SK-N-DZ (cell line): Measurements from ENCODE around the gene SLU7.

ENCODE experiments used
- DNase-seq: peaks from one replicate; pipeline ENCODE4 v3.0.0-alpha.2; 2015; ENCODE audit warnings: low spot score

The SLU7 gene

GRCh38 chr5:160419458-160420330, 813 bp upstream of the SLU7 start:
- no peak for DNase-seq

- peak; percentile 95 for DNase-seq
These were observed 19.2 kb downstream of the SLU7 start, which contains the start of gene FAM200C for GRCh38 chr5:160399402-160400353. Gene FAM200C (minus strand): TSS chr5:160400054. CDS start chr5:160395490, 4,564 bp downstream.

GRCh38 chr5:160398806-160399205, 20.1 kb downstream of the SLU7 start:
- no peak for DNase-seq

- no peak for DNase-seq
These were observed 21.4 kb downstream of the SLU7 start for GRCh38 chr5:160397492-160397891.

GRCh38 chr5:160395111-160395510, 23.8 kb downstream of the SLU7 start:
- DNase-seq, result no peak

- DNase-seq, result peak; percentile 15
These were observed 27.8 kb downstream of the SLU7 start for GRCh38 chr5:160390787-160391696.

- DNase-seq, result no peak
These were observed 31.4 kb downstream of the SLU7 start for GRCh38 chr5:160387445-160387844.

GRCh38 chr5:160385496-160385895, 33.4 kb downstream of the SLU7 start:
- no peak for DNase-seq

GRCh38 chr5:160384681-160385080, 34.2 kb downstream of the SLU7 start:
- no peak for DNase-seq

- no peak for DNase-seq
These were observed 36.5 kb downstream of the SLU7 start for GRCh38 chr5:160382346-160382745.

- no peak for DNase-seq
These were observed 38.8 kb downstream of the SLU7 start for GRCh38 chr5:160380041-160380440.

GRCh38 chr5:160379511-160379910, 39.4 kb downstream of the SLU7 start:
- DNase-seq, result no peak

GRCh38 chr5:160378330-160378729, 40.6 kb downstream of the SLU7 start:
- DNase-seq, result no peak

- DNase-seq, result no peak
These were observed 41.2 kb downstream of the SLU7 start for GRCh38 chr5:160377651-160378050.

- DNase-seq, result no peak
These were observed 42.5 kb downstream of the SLU7 start for GRCh38 chr5:160376416-160376815.

- no peak for DNase-seq
These were observed 43.2 kb downstream of the SLU7 start for GRCh38 chr5:160375701-160376100.

- DNase-seq, result no peak
These were observed 43.7 kb downstream of the SLU7 start for GRCh38 chr5:160375166-160375565.

- no peak for DNase-seq
These were observed 47.6 kb downstream of the SLU7 start for GRCh38 chr5:160371294-160371693.

- no peak for DNase-seq
These were observed 48.2 kb downstream of the SLU7 start for GRCh38 chr5:160370713-160371034.

GRCh38 chr5:160369990-160370712, 48.7 kb downstream of the SLU7 start, which contains the start of gene C1QTNF2:
Gene C1QTNF2 (minus strand): TSS chr5:160370626. CDS start chr5:160355011, 15,615 bp downstream.
- peak; percentile 37 for DNase-seq

- no peak for DNase-seq
These were observed 51.0 kb downstream of the SLU7 start for GRCh38 chr5:160367885-160368284.
